ENCODE data around the gene ZNF267.

ZNF267 gene

DNA sequence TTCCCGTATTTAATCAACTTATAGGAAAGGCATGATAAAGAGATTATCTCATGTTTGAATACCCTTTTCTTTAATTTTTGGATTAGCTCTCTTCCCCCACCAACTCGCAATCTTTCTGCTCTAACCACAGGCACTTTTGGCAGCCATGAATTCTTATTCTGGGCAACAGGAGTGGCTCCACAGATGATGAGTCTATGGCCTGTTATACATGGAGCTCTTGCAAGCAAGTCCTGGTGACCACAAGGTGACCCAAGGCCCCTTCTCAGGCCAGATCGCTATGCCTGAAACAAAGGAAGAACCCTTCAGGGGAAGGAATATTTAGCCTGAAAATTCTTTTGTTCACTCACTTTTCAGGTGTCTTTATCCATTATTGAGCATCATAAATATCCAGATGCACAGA is 10.8 kb upstream of the ZNF267 start:
- H3K4me1 ChIP-seq (ENCODE audit: insufficient read depth, insufficient read length): no peaks in the 10 kb centered on the region
- no peak overlapping the region for H3K4me3 ChIP-seq (ENCODE audit: insufficient read length, low read depth)
- no peak for DNase-seq (ENCODE audit: low read depth, low spot score)
- H3K27me3 ChIP-seq (ENCODE audit: insufficient read depth, insufficient read length): peaks cover 20% of the 10 kb centered on the region
- no peak overlapping the region for H3K9ac ChIP-seq (ENCODE audit: insufficient read length, low read depth)
- H3K36me3 ChIP-seq (ENCODE audit: insufficient read depth, insufficient read length, low read length): no peaks in the 10 kb centered on the region
- no peak for TF ChIP-seq ZNF274 (IDR thresholded peaks at IDR 0.05; ENCODE audit: low read depth, low read length)
- TF ChIP-seq SUZ12 (IDR thresholded peaks at IDR 0.05; ENCODE audit: extremely low read depth, insufficient read depth, insufficient read length): no peak
- TF ChIP-seq YY1 (IDR thresholded peaks at IDR 0.05; ENCODE audit: insufficient read depth, insufficient read length): no peak
- no peaks in the 10 kb centered on the region for H3K9me3 ChIP-seq (ENCODE audit: insufficient read depth, low read length)

DNA sequence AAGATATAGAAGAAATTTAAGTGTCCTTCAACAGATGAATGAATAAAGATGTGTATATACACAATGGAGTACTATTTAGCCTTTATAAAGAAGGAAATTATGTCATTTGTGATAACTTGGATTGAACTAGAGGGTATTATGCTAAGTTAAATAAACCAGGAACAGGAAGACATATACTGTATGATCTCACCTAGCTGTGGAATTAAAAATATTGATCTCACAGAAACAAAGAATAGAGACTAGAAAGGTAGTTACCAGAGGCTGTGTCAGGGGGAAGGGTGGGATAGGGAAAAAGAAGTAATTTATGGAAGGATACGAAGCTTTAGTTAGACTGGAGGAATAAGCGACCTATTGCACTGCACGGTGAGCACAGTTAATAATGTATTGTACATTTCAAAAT is 5.4 kb upstream of the ZNF267 start:
- DNase-seq (ENCODE audit: low read depth, low spot score): no peak
- peaks cover 9% of the 10 kb centered on the region for H3K27me3 ChIP-seq (ENCODE audit: insufficient read depth, insufficient read length)
- no peak for TF ChIP-seq ZNF274 (IDR thresholded peaks at IDR 0.05; ENCODE audit: low read depth, low read length)
- no peak for TF ChIP-seq SUZ12 (IDR thresholded peaks at IDR 0.05; ENCODE audit: extremely low read depth, insufficient read depth, insufficient read length)
- TF ChIP-seq YY1 (IDR thresholded peaks at IDR 0.05; ENCODE audit: insufficient read depth, insufficient read length): no peak
- H3K4me1 ChIP-seq (ENCODE audit: insufficient read depth, insufficient read length): no peaks in the 10 kb centered on the region
- no peak overlapping the region for H3K4me3 ChIP-seq (ENCODE audit: insufficient read length, low read depth)
- H3K9ac ChIP-seq (ENCODE audit: insufficient read length, low read depth): no peak overlapping the region
- no peaks in the 10 kb centered on the region for H3K9me3 ChIP-seq (ENCODE audit: insufficient read depth, low read length)
- no peaks in the 10 kb centered on the region for H3K36me3 ChIP-seq (ENCODE audit: insufficient read depth, insufficient read length, low read length)

DNA sequence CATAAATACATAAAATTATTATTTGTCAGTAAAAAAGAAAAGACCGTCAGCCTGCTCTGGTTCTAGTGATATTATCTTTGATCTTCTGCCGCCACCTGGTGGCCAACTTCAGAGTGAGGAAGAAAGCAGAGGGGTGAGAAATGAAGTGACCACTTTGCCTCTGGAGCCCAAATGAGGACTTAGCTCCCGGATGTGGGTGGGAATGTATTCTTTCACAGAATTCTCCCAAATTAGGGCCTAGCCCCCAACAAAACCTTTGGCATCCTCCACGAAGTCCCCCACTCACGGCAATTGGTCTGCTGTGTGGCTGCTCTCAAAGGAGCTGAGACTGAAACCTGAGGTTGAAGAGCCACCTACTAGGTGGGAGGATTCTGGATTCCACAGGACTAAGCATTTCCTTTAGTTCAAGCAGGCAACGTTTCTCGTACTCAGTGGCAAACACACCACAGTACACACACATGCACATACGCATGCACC is 4.9 kb upstream of the ZNF267 start:
- Histone ChIP-seq H3K36me3 (ENCODE audit: insufficient read depth, insufficient read length, low read length) (no peaks in the 10 kb centered on the region), H3K27me3 (ENCODE audit: insufficient read depth, insufficient read length) (peaks cover 9% of the 10 kb centered on the region), H3K9ac (ENCODE audit: insufficient read length, low read depth) (no peak overlapping the region), H3K4me3 (ENCODE audit: insufficient read length, low read depth) (no peak overlapping the region), H3K9me3 (ENCODE audit: insufficient read depth, low read length) (no peaks in the 10 kb centered on the region), H3K4me1 (ENCODE audit: insufficient read depth, insufficient read length) (no peaks in the 10 kb centered on the region)
- DNase-seq (ENCODE audit: low read depth, low spot score): no peak
- no peak for TF ChIP-seq YY1 (IDR thresholded peaks at IDR 0.05; ENCODE audit: insufficient read depth, insufficient read length)
- TF ChIP-seq SUZ12 (IDR thresholded peaks at IDR 0.05; ENCODE audit: extremely low read depth, insufficient read depth, insufficient read length): no peak
- no peak for TF ChIP-seq ZNF274 (IDR thresholded peaks at IDR 0.05; ENCODE audit: low read depth, low read length)

DNA sequence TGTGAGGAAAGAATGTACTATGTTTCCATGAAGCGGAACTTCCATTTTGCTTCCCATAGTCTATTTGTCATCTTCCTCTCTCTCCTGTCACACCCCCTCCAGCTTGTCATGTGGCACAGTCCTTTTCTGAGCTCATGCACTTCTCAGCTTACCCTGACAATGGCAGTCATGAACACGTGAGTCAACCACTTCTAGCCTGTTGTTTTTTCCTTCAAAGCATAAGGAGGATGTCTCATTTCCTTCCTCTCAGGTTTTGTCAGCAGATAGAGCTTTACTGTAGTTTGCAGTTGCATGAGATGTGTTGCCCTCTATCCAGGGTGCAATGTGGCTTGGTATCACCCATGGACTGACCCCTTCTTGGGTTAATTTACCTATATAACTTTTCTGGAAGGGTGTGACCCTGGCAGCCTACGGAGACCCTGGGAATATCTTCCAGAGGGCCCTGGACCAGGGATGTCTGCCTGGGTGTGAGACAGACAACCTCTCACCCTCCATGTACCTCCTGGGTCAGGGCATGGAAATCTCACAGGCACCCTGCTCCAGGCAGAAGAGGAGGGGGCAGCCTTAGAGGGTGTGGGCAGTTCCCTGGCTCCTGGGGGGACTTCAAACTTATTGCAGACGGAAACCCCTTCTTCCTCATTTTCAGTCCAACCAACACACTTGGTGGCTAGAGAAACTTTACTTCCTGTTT is 4.0 kb upstream of the ZNF267 start:
- Histone ChIP-seq H3K4me1 (ENCODE audit: insufficient read depth, insufficient read length) (no peaks in the 10 kb centered on the region), H3K9ac (ENCODE audit: insufficient read length, low read depth) (no peak overlapping the region), H3K9me3 (ENCODE audit: insufficient read depth, low read length) (no peaks in the 10 kb centered on the region), H3K27me3 (ENCODE audit: insufficient read depth, insufficient read length) (peaks cover 5% of the 10 kb centered on the region), H3K36me3 (ENCODE audit: insufficient read depth, insufficient read length, low read length) (no peaks in the 10 kb centered on the region), H3K4me3 (ENCODE audit: insufficient read length, low read depth) (no peak overlapping the region)
- DNase-seq (ENCODE audit: low read depth, low spot score): no peak
- TF ChIP-seq ZNF274 (IDR thresholded peaks at IDR 0.05; ENCODE audit: low read depth, low read length) (no peak), YY1 (IDR thresholded peaks at IDR 0.05; ENCODE audit: insufficient read depth, insufficient read length) (no peak), SUZ12 (IDR thresholded peaks at IDR 0.05; ENCODE audit: extremely low read depth, insufficient read depth, insufficient read length) (no peak)

DNA sequence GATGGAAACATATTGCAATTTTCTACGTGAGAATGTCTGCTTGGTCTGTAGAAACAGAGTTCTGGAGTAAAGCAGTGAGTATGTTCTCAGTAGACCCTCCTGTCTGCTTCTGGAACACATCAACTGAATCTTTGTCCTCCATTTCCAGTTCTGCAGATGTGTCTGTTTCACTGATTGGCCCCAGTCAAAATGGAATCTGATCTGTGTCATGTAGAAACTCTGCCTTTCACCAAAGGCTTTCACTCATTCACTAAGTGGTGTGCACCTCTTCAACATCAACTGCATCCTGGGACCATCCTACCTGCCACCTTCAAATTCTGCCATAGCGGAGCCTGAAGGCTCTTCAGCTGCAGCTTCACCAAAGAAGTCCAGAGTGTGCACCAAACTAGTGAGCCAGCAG is 2.8 kb upstream of the ZNF267 start:
- DNase-seq (ENCODE audit: low read depth, low spot score): no peak
- Histone ChIP-seq H3K9me3 (ENCODE audit: insufficient read depth, low read length) (no peaks in the 10 kb centered on the region), H3K36me3 (ENCODE audit: insufficient read depth, insufficient read length, low read length) (peaks cover 6% of the 10 kb centered on the region), H3K4me3 (ENCODE audit: insufficient read length, low read depth) (no peak overlapping the region), H3K27me3 (ENCODE audit: insufficient read depth, insufficient read length) (peaks cover 5% of the 10 kb centered on the region), H3K9ac (ENCODE audit: insufficient read length, low read depth) (no peak overlapping the region), H3K4me1 (ENCODE audit: insufficient read depth, insufficient read length) (peaks cover 3% of the 10 kb centered on the region)
- no peak for TF ChIP-seq ZNF274 (IDR thresholded peaks at IDR 0.05; ENCODE audit: low read depth, low read length)
- no peak for TF ChIP-seq SUZ12 (IDR thresholded peaks at IDR 0.05; ENCODE audit: extremely low read depth, insufficient read depth, insufficient read length)
- no peak for TF ChIP-seq YY1 (IDR thresholded peaks at IDR 0.05; ENCODE audit: insufficient read depth, insufficient read length)

DNA sequence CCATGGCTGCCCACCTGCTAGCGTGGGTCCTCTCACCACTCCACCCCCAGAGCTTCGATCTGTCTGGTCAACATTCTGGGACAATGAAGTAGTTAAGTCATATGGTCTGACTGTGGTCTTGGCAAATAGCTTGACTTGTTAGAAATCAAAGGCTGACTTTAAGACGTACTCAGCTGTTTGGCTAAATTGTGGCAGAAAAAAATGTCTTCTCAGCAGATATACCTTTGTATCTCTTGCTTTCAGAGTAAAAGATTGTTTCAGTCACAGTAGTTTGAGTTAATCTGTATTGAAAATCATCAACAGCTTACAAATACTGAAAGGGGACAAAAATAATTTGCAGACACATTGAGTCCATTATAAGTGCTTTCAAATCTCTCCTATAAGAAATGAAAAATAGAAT is 2.1 kb upstream of the ZNF267 start:
- peaks cover 11% of the 10 kb centered on the region for H3K36me3 ChIP-seq (ENCODE audit: insufficient read depth, insufficient read length, low read length)

DNA sequence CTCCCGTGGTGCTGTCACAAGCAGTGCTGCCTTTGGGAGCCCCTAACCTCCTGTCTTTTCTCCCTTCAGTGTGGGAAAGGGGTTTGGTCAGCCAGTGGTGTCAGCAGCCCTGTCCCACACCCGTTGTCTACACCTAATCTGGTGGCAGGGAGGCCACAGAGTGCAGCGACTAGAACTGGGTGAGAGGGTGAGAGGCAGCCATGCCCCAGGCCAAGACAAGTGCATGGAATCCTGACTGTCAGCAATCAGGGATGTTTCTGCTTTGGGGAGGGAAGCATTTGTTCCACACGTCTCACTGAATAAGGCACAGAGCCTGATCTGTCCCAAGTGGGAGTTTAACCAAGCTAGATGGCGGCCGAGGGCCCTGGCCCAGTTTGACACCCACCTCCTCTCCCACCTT is 1.4 kb upstream of the ZNF267 start:
- H3K9me3 ChIP-seq (ENCODE audit: insufficient read depth, low read length): no peaks in the 10 kb centered on the region
- H3K27me3 ChIP-seq (ENCODE audit: insufficient read depth, insufficient read length): peaks cover 5% of the 10 kb centered on the region
- DNase-seq (ENCODE audit: low read depth, low spot score): no peak
- H3K36me3 ChIP-seq (ENCODE audit: insufficient read depth, insufficient read length, low read length): peaks cover 16% of the 10 kb centered on the region
- TF ChIP-seq YY1 (IDR thresholded peaks at IDR 0.05; ENCODE audit: insufficient read depth, insufficient read length): no peak
- no peak for TF ChIP-seq ZNF274 (IDR thresholded peaks at IDR 0.05; ENCODE audit: low read depth, low read length)
- TF ChIP-seq SUZ12 (IDR thresholded peaks at IDR 0.05; ENCODE audit: extremely low read depth, insufficient read depth, insufficient read length): no peak
- peaks cover 6% of the 10 kb centered on the region for H3K4me1 ChIP-seq (ENCODE audit: insufficient read depth, insufficient read length)
- no peak overlapping the region for H3K9ac ChIP-seq (ENCODE audit: insufficient read length, low read depth)
- no peak overlapping the region for H3K4me3 ChIP-seq (ENCODE audit: insufficient read length, low read depth)

More for the DNA sequence above, 2.1 kb upstream of the ZNF267 start:
- Histone ChIP-seq H3K9me3 (ENCODE audit: insufficient read depth, low read length) (no peaks in the 10 kb centered on the region), H3K4me3 (ENCODE audit: insufficient read length, low read depth) (no peak overlapping the region), H3K4me1 (ENCODE audit: insufficient read depth, insufficient read length) (peaks cover 3% of the 10 kb centered on the region), H3K27me3 (ENCODE audit: insufficient read depth, insufficient read length) (peaks cover 5% of the 10 kb centered on the region), H3K9ac (ENCODE audit: insufficient read length, low read depth) (no peak overlapping the region)
- TF ChIP-seq ZNF274 (IDR thresholded peaks at IDR 0.05; ENCODE audit: low read depth, low read length) (no peak), YY1 (IDR thresholded peaks at IDR 0.05; ENCODE audit: insufficient read depth, insufficient read length) (no peak), SUZ12 (IDR thresholded peaks at IDR 0.05; ENCODE audit: extremely low read depth, insufficient read depth, insufficient read length) (no peak)
- DNase-seq (ENCODE audit: low read depth, low spot score): no peak
